Measurements from ENCODE around the gene ITGA2B.

- no peak for TF ChIP-seq SIN3A (IDR thresholded peaks at IDR 0.05; ENCODE audit: borderline replicate concordance, insufficient read depth, low read length)
- TF ChIP-seq, protein P1, sequence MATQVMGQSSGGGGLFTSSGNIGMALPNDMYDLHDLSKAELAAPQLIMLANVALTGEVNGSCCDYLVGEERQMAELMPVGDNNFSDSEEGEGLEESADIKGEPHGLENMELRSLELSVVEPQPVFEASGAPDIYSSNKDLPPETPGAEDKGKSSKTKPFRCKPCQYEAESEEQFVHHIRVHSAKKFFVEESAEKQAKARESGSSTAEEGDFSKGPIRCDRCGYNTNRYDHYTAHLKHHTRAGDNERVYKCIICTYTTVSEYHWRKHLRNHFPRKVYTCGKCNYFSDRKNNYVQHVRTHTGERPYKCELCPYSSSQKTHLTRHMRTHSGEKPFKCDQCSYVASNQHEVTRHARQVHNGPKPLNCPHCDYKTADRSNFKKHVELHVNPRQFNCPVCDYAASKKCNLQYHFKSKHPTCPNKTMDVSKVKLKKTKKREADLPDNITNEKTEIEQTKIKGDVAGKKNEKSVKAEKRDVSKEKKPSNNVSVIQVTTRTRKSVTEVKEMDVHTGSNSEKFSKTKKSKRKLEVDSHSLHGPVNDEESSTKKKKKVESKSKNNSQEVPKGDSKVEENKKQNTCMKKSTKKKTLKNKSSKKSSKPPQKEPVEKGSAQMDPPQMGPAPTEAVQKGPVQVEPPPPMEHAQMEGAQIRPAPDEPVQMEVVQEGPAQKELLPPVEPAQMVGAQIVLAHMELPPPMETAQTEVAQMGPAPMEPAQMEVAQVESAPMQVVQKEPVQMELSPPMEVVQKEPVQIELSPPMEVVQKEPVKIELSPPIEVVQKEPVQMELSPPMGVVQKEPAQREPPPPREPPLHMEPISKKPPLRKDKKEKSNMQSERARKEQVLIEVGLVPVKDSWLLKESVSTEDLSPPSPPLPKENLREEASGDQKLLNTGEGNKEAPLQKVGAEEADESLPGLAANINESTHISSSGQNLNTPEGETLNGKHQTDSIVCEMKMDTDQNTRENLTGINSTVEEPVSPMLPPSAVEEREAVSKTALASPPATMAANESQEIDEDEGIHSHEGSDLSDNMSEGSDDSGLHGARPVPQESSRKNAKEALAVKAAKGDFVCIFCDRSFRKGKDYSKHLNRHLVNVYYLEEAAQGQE (IDR thresholded peaks at IDR 0.05; ENCODE audit: insufficient read depth in 1 of 2, low read depth in 2 of 2, low read length in 2 of 2): no peak
Observed at GRCh38 chr17:44359006-44359405, 30.4 kb downstream of the ITGA2B start.

All from PFSK-1 (cell line).